Ishikawa (cell line): Measurements from ENCODE around the gene RBM10.

Experiments used
- CEBPB ChIP-seq: IDR thresholded peaks from 2 replicates; pipeline ENCODE4 v1.6.1; 2012
- CREB1 ChIP-seq: IDR thresholded peaks from 2 replicates; pipeline ENCODE4 v1.6.1; 2012; ENCODE audit warnings: low read depth
- EGR1 ChIP-seq: IDR thresholded peaks from 2 replicates; pipeline ENCODE4 v1.6.1; 2012
- EP300 ChIP-seq: IDR thresholded peaks from 2 replicates; pipeline ENCODE4 v1.6.1; 2012; ENCODE audit warnings: borderline replicate concordance
- FOXM1 ChIP-seq: IDR thresholded peaks from 2 replicates; pipeline ENCODE4 v1.6.1; 2012; ENCODE audit warnings: low read depth, borderline replicate concordance
- NFIC ChIP-seq: IDR thresholded peaks from 2 replicates; pipeline ENCODE4 v1.6.1; 2012
- RAD21 ChIP-seq: IDR thresholded peaks from 2 replicates; pipeline ENCODE4 v1.6.1; 2012; ENCODE audit warnings: low read depth
- TAF1 ChIP-seq: IDR thresholded peaks from 2 replicates; pipeline ENCODE4 v1.6.1; 2012; ENCODE audit warnings: low read depth, mild to moderate bottlenecking
- TCF12 ChIP-seq: IDR thresholded peaks from 2 replicates; pipeline ENCODE4 v1.6.1; 2012; ENCODE audit warnings: low read depth
- TEAD4 ChIP-seq: IDR thresholded peaks from 2 replicates; pipeline ENCODE4 v1.6.1; 2012
- USF1 ChIP-seq: IDR thresholded peaks from 2 replicates; pipeline ENCODE4 v1.6.1; 2012
- YY1 ChIP-seq: IDR thresholded peaks from 2 replicates; pipeline ENCODE4 v1.6.1; 2012; ENCODE audit warnings: low read depth
- ZBTB7A ChIP-seq: IDR thresholded peaks from 2 replicates; pipeline ENCODE4 v1.6.1; 2012; ENCODE audit warnings: low read depth
- TF ChIP-seq, protein P1 (sequence below): IDR thresholded peaks from 2 replicates; pipeline ENCODE4 v1.6.1; 2012
- TF ChIP-seq, protein P2 (sequence below): IDR thresholded peaks from 2 replicates; pipeline ENCODE4 v1.6.1; 2012; ENCODE audit warnings: low read depth, mild to moderate bottlenecking

RBM10 gene

GRCh38 chrX:47169726-47170515, 24.9 kb downstream of the RBM10 start:
- TF ChIP-seq TAF1: no peak
- TF ChIP-seq FOXM1: no peak
- no peak for TF ChIP-seq EP300
- TF ChIP-seq, protein P1, sequence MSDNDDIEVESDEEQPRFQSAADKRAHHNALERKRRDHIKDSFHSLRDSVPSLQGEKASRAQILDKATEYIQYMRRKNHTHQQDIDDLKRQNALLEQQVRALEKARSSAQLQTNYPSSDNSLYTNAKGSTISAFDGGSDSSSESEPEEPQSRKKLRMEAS: no peak
- TF ChIP-seq CREB1: no peak
- no peak for TF ChIP-seq YY1
- no peak for TF ChIP-seq TCF12
- no peak for TF ChIP-seq USF1
- no peak for TF ChIP-seq TEAD4
- no peak for TF ChIP-seq NFIC
- TF ChIP-seq RAD21: no peak
- no peak for TF ChIP-seq EGR1
- TF ChIP-seq, protein P2, sequence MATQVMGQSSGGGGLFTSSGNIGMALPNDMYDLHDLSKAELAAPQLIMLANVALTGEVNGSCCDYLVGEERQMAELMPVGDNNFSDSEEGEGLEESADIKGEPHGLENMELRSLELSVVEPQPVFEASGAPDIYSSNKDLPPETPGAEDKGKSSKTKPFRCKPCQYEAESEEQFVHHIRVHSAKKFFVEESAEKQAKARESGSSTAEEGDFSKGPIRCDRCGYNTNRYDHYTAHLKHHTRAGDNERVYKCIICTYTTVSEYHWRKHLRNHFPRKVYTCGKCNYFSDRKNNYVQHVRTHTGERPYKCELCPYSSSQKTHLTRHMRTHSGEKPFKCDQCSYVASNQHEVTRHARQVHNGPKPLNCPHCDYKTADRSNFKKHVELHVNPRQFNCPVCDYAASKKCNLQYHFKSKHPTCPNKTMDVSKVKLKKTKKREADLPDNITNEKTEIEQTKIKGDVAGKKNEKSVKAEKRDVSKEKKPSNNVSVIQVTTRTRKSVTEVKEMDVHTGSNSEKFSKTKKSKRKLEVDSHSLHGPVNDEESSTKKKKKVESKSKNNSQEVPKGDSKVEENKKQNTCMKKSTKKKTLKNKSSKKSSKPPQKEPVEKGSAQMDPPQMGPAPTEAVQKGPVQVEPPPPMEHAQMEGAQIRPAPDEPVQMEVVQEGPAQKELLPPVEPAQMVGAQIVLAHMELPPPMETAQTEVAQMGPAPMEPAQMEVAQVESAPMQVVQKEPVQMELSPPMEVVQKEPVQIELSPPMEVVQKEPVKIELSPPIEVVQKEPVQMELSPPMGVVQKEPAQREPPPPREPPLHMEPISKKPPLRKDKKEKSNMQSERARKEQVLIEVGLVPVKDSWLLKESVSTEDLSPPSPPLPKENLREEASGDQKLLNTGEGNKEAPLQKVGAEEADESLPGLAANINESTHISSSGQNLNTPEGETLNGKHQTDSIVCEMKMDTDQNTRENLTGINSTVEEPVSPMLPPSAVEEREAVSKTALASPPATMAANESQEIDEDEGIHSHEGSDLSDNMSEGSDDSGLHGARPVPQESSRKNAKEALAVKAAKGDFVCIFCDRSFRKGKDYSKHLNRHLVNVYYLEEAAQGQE: no peak
- no peak for TF ChIP-seq ZBTB7A
- TF ChIP-seq CEBPB: no peak

- TF ChIP-seq, protein P1: no peak
- TF ChIP-seq NFIC (no peak), EP300 (no peak), EGR1 (no peak), CREB1 (no peak), USF1 (no peak), YY1 (no peak), FOXM1 (no peak), TCF12 (no peak), RAD21 (no peak), CEBPB (no peak), TEAD4 (no peak)
- TF ChIP-seq, protein P2: no peak
Observed at GRCh38 chrX:47170861-47171692, 26.1 kb downstream of the RBM10 start.

DNA sequence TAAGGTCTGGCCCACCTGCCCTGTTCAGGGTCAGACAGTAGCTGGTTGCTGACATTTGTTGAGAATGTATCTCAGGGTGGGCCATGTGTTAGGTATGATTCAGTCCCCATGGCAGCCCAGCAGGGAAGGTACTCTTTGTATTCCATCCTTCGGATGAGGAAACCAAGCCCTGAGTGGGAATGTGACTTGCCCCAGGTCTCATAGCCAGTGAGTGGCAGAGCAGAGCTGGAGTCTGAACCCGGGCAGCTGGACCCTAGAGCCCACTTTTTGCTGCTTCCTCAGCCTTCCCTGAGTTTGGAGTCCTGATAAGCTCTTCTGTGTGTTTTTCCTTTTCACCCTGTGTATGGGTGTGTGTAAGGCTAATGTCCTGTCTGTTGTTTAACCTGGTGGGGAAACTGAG, 27.0 kb downstream of the RBM10 start:
- TF ChIP-seq EGR1: no peak
- TF ChIP-seq TEAD4: no peak
- no peak for TF ChIP-seq FOXM1
- TF ChIP-seq ZBTB7A: no peak

- no peak for TF ChIP-seq YY1
- no peak for TF ChIP-seq EGR1
- TF ChIP-seq TCF12: no peak
- TF ChIP-seq CREB1: no peak
- TF ChIP-seq TEAD4: no peak
- TF ChIP-seq, protein P2: no peak
- TF ChIP-seq RAD21: no peak
- TF ChIP-seq ZBTB7A: no peak
- no peak for TF ChIP-seq FOXM1
- TF ChIP-seq USF1: no peak
- TF ChIP-seq TAF1: no peak
- no peak for TF ChIP-seq NFIC
- no peak for TF ChIP-seq CEBPB
Observed at GRCh38 chrX:47172549-47172948, 27.5 kb downstream of the RBM10 start.
